Colonic mucosa (tissue), 4 donors: Measurements from ENCODE around the gene PFN3. TPM values are rescaled to one million over a fixed set of nuclear protein-coding genes. Genes with fewer than 3 reads are reported as not detected.

ENCODE experiments used
- DNase-seq: peaks from one replicate; pipeline ENCODE4 v3.0.0-alpha.2; 2020
- H3K27ac ChIP-seq: fragments of 200-600 bp; one replicate; pipeline ENCODE4 v1.8.0; 2021
- H3K27me3 ChIP-seq: fragments of 200-600 bp; one replicate; pipeline ENCODE4 v1.8.0; 2021
- H3K36me3 ChIP-seq: fragments of 200-600 bp; one replicate; pipeline ENCODE4 v1.8.0; 2021
- H3K4me1 ChIP-seq: fragments of 200-600 bp; one replicate; pipeline ENCODE4 v1.8.0; 2021; ENCODE audit warnings: mild to moderate bottlenecking
- H3K4me3 ChIP-seq: fragments of 200-600 bp; one replicate; pipeline ENCODE4 v1.8.0; 2021
- H3K9ac ChIP-seq, 2 donors: one replicate each; pipeline ENCODE4 v1.7.0; 2013; ENCODE audit warnings: control low read depth in 2 of 2, low read depth in 2 of 2, low read length in 2 of 2
- H3K9me3 ChIP-seq: fragments of 200-600 bp; one replicate; pipeline ENCODE4 v1.8.0; 2021
- intact Hi-C: fragments of 100-400 bp; cut with DNase I; formaldehyde crosslinking; loops from one replicate; pipeline ENCODE4 v1.14.1; 2022
- total RNA-seq, 2 donors: library from RNA; stranded (reverse); fragmentation: NEBNext Ultra II Directional in 1 of 2; extraction: Animal tissue kit (Norgen Biotek cat#: 25700) in 1 of 2; gene quantifications; one replicate each; pipeline ENCODE4 v1.2.1, GENCODE V29; 2021
- TF ChIP-seq, protein P1 (sequence below): fragments of 200-600 bp; IDR thresholded peaks from one replicate; pipeline ENCODE4 v1.8.0; 2022; ENCODE audit warnings: antibody characterized with exemption, mild to moderate bottlenecking
- donor health status: healthy.
- donor health status: DM: no; HTN: no; CAD: no.
- donor health status: DM: no; HTN: no; CAD: no.

The PFN3 gene
- total RNA-seq, 2 donors from 2014 or later: not detected

DNA sequence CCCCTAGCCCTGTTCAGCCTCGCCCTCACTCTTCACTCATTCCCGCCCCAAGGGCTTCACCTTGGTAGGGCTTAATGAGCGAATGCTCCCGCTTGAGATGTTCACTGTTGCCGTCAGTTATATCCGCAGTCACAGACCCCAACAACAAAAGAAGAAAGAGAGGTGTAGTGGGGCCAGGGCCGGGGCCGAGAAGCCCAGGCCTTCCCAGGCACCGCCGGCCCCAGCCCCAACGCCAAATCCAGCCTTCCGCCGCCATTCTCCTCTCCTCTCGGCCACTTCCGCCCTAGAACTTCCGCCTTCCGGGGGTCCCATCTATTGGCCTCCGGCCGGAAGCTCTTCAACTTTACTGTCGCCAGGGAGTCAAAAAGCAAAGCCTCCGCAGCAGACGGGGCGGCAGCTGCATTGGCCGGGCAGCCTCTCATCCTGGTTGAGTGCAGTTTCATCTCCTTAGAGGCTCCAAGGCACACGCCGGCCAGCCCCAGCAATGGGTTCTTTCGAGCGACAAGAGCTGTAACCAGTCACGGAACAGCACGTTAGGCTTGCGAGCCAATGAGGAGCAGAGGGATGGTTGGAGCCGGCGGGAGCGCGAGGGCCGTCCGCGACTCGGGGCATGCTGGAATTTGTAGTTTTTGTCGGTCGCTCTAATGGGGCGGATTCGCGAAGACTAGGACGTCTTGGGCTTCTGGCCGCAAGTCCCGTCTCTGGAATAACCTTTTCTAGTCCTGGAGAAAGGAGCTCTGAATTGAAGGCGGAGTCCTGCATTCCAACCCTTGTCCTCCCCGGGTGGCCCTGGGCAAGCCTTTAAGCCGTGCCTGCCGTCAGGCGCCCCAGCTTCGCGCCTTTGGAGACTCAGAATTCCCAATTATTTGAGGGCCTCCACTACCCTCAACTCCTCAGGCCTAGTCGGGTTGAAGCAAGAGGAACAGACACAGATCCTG is 48.8 kb downstream of the PFN3 start, which contains the start of gene LMAN2:
LMAN2 (minus strand) TSS at position 277 of the 938 bp plus-strand sequence; CDS start at position 256, 21 bp downstream.
- H3K4me3 ChIP-seq: peak within 1 kb of the TSS; percentile 87
- H3K27ac ChIP-seq: peak within 1 kb of the TSS; percentile 94
- DNase-seq: peak; percentile 97
- intact Hi-C loops: no loop called here
- no peaks in the 10 kb centered on the region for H3K27me3 ChIP-seq
- TF ChIP-seq, protein P1, sequence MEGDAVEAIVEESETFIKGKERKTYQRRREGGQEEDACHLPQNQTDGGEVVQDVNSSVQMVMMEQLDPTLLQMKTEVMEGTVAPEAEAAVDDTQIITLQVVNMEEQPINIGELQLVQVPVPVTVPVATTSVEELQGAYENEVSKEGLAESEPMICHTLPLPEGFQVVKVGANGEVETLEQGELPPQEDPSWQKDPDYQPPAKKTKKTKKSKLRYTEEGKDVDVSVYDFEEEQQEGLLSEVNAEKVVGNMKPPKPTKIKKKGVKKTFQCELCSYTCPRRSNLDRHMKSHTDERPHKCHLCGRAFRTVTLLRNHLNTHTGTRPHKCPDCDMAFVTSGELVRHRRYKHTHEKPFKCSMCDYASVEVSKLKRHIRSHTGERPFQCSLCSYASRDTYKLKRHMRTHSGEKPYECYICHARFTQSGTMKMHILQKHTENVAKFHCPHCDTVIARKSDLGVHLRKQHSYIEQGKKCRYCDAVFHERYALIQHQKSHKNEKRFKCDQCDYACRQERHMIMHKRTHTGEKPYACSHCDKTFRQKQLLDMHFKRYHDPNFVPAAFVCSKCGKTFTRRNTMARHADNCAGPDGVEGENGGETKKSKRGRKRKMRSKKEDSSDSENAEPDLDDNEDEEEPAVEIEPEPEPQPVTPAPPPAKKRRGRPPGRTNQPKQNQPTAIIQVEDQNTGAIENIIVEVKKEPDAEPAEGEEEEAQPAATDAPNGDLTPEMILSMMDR: no peak
- H3K4me1 ChIP-seq: peaks cover 10% of the 10 kb centered on the region
- H3K36me3 ChIP-seq: no peaks in the 10 kb centered on the region
- no peaks in the 10 kb centered on the region for H3K9me3 ChIP-seq
- peak within 1 kb of the TSS; percentile 74 to 93 for H3K9ac ChIP-seq

DNA sequence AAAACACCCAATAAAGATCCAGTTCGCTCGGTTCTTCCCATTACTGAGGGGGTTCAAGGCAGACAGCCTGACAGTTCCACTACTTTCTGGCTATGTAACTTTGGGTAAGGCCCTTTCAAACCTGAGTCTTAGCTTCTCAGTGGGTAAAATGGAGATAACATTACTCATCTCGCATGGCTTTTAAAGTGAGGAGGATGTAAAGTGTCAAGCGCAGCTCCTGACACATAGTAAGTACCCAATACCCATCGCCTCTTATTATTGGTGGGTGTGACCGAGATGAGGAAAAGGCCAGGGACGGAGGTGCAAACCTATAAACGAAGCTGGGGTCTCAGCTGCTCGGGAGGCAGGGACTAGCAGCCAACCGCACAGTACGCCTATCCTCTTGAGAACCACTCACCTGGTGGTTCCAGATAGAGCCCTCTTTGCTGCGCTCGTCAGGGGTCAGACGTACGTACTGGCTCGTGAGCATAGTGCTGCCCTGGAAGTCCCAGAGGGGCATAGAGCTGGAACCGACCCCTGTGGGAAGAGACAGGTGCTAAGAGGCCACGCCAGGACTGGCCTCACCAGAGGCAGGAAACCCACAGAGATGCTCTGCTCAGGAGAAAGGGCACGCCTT is 49.6 kb downstream of the PFN3 start:
- peak overlapping the region; percentile 94 for H3K27ac ChIP-seq
- peak overlapping the region; percentile 74 to 93 for H3K9ac ChIP-seq
- H3K4me3 ChIP-seq: peak overlapping the region; percentile 87
- H3K4me1 ChIP-seq: peaks cover 10% of the 10 kb centered on the region
- intact Hi-C loops: no loop called here
- TF ChIP-seq, protein P1: no peak
- H3K36me3 ChIP-seq: no peaks in the 10 kb centered on the region
- no peak for DNase-seq
- H3K9me3 ChIP-seq: no peaks in the 10 kb centered on the region
- H3K27me3 ChIP-seq: no peaks in the 10 kb centered on the region

Other genes starting within 250 kb of the PFN3 start
- gene RAB24, start 96.9 kb downstream of the PFN3 start, total RNA-seq: 10 to 100 TPM; 32.9 to 39.5 TPM
- 100 to 1,000 TPM; 245 to 396 TPM for gene PRELID1, start 96.9 kb downstream of the PFN3 start, total RNA-seq
- gene MXD3, start 88.8 kb downstream of the PFN3 start, total RNA-seq: 10 to 100 TPM in 1 of 2 donors, 1 to 10 TPM in 1; 9.3 to 36.4 TPM
- 100 to 1,000 TPM; 137 to 185 TPM for gene LMAN2, start 49.0 kb downstream of the PFN3 start, total RNA-seq
- 10 to 100 TPM in 1 of 2 donors, 1 to 10 TPM in 1; 9.1 to 10.1 TPM for gene RGS14, start 42.7 kb downstream of the PFN3 start, total RNA-seq
- gene SLC34A1, start 16.2 kb downstream of the PFN3 start, total RNA-seq: not detected
- 10 to 100 TPM; 14.7 to 34.0 TPM for gene F12, start 8.9 kb upstream of the PFN3 start, total RNA-seq
- gene GRK6, start 26.0 kb upstream of the PFN3 start, total RNA-seq: 10 to 100 TPM; 38.0 to 64.4 TPM
- 1 to 10 TPM; 3.9 to 5.0 TPM for gene PRR7, start 46.2 kb upstream of the PFN3 start, total RNA-seq
- 10 to 100 TPM in 1 of 2 donors, 1 to 10 TPM in 1; 9.3 to 18.8 TPM for gene DBN1, start 73.0 kb upstream of the PFN3 start, total RNA-seq
- gene PDLIM7, start 96.9 kb upstream of the PFN3 start, total RNA-seq: 10 to 100 TPM; 19.7 to 44.9 TPM
- 1 to 10 TPM; 4.1 to 8.9 TPM for gene DOK3, start 109.2 kb upstream of the PFN3 start, total RNA-seq
- gene DDX41, start 116.3 kb upstream of the PFN3 start, total RNA-seq: 100 to 1,000 TPM in 1 of 2 donors, 10 to 100 TPM in 1; 84.3 to 134 TPM
- gene FAM193B, start 153.9 kb upstream of the PFN3 start, total RNA-seq: 10 to 100 TPM; 39.4 to 78.6 TPM
- 100 to 1,000 TPM; 187 to 303 TPM for gene TMED9, start 191.5 kb upstream of the PFN3 start, total RNA-seq
- 10 to 100 TPM; 19.2 to 30.3 TPM for gene B4GALT7, start 199.5 kb upstream of the PFN3 start, total RNA-seq